KG1 (cell line): ENCODE data around the gene RAB5IF.
"Not testable (repeated sequence)": the region's sequence is repeated elsewhere in the genome, so short reads cannot be mapped to it uniquely, and the experiment has no call there.

Experiments
- DNase-seq: peaks from one replicate; lab custom pipeline; 2025; lab: John Stamatoyannopoulos, UW

RAB5IF gene

DNA sequence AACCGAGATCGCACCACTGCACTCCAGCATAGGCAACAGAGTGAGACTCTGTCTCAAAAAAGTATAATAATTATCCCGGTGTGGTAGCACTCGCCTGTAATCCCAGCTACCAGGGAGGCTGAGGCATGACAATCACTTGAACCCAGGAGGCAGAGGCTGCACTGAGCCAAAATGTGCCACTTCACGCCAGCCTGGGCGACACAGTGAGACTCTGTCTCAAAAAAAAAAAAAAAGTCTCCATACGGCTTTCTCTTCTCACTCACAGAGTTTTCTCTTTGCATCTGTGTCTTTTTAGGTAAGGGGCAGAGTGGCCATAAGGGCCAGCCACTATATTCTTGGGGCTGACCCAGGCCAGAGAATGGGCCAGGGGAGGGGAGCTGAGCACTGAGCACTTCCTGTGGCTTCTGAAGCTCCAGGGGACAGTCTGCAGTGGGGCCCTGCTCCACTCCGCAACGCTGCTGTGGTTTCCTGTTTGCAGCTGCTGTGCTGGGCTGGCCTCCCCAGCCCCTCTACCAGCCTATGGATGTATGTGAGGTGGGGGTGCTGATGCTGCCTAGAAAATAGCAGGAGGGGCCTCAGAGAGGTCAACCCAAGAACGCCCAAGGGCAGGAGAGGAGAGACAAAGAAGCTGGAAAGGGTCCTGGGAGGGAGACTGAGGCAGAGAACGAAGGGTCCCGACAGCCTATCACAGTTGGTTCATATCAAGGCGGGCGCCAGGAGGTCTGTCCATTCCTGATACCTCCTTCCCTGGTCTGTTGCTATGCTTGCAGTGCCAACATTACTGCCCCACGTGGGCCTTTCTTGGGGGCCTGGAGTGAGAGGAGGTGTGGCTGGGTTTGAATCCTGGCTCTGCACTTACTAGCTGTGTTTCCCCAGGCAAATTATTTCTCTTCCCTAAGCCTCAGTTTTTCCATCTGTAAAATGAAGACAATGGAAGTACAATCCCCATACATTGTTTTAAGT, 24.4 kb downstream of the RAB5IF start:
- DNase-seq, result no peak

DNA sequence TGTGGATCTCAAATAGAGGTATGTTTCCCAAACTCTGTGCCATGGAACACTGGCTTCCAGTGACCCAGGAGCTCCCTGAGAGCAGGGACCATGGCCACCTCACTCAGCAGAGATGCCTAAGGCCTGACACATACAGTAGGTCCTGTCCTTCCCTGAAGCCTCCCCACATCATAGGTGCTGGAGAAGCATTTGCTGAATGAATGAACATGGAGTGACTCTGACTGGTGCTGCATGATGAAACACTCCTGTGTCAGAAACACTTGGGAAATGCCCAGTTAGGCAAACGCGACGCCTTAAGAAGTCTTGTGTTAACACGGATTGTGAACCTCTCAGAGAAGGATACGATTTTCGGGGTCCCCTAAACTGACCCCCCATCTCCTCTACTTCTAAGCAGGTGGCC, 26.1 kb downstream of the RAB5IF start:
- no peak for DNase-seq

DNA sequence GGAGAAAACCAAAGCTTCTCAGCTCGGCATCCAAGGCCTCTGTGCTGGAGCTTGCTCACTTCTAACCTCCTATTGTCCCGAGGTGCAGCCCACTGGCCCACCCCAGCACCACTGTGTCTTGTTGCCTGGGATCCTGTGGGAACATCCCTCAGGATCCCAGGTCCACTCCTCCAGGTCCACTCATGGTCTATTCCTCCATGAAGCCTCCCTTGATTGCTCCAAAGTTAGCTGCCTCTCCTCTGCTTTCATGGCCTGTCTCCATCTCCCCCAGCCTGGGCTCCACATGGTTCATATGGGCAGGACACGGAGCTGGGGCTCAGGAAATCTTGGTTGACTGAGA, 26.5 kb downstream of the RAB5IF start:
- no peak for DNase-seq

DNA sequence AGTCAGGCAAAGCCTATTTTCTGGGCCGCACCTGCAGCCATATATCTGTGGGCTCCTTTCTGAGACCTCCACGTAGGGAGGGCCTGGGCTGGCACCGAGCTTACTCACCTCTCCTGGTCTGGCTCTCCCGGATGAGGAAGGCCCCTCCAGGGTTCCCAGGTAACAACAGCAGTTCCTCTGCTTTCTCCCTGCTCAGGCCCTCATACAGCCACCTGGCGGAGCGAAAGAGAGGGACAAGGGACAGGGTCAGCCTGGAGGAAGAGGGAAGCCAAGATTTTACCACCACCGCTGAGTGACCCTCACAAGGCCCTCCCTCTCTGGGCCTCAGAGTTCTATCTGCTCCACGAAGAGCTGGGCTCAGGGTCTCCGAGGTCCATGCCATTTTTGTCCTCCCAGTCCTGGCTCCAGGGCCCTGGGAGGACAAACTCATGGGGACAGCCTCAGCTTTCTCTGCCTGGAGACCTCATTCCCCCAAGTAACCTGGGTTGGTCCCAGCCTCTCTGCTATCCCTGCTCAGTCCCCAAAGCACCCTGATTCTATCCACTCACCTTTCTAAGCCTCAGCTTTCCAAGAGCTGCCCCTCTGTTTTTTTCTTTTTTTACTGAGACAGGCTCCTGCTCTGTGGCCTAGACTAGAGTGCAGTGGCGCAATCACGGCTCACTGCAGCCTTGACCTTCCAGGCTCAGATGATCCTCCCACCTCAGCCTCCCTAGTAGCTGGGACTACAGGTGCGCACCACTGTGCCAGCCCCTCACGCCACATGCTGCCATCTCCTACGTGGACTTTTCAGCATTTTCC, 27.1 kb downstream of the RAB5IF start:
- DNase-seq, result no peak

DNA sequence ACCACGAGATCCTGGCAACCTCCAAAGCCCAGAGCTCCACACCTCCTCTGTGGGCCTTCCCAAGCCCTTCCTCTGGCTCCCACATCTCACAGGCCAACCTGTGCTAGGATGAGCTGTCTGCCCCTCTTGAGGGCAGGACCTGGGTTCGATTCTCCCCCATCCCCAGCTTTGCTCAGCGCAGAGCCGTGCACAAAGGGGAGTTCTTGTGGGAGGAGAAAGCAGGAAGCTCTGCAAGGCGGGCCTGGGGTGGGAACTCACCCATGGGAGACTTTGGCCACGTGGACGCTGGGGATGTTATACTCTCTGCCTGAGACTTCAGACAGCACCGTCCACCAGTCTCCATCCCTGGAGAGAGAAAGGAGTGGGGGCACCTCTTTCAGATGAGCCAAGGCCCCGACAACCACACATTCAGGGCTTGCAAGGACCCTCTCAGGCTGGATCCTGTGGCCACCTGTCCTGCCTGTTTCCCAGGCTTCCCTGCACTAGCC, 27.8 kb downstream of the RAB5IF start:
- DNase-seq, result no peak

DNA sequence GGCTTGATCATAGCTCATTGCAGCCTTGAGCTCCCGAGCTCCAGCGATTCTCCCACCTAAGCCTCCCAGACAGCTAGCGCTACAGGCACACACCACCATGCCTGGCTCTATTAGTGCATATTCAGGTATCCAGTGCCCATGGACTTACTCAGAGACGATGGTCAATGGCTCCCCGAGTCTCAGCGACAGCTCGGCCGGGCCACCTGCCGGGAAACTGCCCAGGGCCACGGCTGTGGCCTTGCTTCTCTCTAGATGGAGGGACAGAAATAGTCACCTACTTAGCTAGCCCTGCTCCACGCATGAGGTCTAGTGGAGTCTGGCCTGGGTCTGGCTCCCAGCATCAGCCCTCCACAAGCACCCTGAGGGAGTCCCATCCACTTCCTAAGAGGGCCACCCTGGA, 28.8 kb downstream of the RAB5IF start:
- DNase-seq, result no peak

DNA sequence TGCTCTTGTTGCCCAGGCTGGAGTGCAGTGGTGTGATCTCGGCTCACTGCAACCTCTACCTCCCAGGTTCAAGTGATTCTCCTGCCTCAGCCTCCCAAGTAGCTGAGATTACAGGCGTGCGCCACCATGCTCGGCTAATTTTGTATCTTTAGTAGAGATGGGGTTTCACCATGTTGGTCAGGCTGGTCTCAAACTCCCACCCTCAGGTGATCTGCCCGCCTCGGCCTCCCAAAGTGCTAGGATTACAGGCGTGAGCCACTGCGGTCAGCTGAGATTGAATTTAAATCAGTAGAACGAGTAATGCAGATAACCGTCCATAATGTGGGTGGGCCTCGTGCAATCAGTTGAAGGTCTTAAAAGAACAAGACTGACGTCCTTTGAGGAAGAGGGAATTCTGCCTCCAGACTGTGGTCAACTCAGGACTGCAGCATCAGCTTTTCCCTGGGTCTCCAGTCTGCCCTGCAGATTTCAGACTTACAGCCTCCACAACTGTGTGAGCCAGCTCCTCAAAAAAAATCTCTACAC, 33.4 kb downstream of the RAB5IF start:
- DNase-seq, result not testable (repeated sequence)

DNA sequence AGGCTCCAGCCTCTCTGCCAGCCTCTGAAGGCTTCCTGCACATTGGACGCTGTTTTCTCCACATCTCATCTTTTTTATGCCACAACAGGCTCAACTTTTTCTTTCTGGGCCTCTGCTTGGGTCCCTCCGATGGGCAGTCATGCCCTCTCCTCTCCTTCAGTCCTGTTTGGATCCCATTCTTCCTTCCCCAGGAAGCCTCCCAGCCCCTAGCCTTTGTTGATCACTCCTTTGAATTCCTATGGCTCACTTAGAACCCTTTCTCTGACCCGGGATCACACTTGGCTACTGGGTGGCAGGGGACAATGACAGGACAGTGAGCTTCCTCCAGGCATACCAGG, 35.9 kb downstream of the RAB5IF start:
- no peak for DNase-seq

DNA sequence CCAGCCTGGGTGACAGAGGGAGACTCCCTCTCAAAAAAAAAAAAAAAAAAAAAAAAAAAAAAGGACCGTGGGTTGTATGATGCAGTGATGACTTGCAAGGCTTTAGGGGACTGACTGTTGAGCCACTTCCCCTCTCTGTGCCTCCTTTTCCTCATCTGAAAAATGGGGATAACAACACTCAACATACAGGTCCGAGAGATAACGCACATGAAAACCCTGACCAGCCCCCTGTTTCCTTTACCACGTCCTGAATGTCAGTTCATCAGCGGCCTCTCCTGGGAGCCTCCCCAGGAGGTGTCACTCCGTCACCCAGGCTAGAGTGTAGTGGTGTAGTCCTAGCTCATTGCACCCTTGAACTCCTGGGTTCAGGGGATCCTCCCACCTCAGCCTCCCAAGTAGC, 36.6 kb downstream of the RAB5IF start:
- peak; percentile 13 for DNase-seq

DNA sequence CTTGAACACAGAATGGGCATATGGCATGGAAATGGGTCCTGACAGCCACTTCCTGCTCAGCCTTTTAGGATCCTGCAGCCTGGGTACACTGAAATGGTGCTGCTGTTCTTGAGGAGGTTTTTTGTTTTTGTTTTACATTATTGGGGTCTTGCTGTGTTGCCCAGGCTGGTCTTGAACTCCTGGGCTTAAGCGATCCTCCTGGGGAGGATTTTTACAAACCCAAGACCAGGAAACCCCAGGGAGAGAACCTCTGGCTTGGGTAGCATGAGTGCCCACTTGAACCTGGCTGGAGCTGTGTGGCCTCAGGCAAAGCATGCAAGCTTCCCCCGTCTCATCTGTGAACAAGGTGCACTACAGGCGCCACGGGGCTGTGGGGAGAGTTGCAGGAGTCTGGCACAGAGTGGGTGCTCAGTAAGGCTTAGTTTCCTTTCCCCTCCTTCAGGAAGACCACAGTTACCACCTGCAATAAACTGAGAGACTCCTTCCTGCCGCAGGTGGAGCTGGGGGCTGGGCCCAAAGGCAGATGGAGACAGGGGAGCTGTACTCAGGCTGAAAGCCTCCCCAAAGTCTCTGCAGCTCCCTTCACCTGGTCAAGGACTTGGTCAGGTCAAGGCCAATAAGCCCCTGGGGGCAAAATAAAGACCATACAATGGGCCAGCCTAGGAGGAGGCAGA, 38.6 kb downstream of the RAB5IF start:
- DNase-seq, result peak; percentile 67

DNA sequence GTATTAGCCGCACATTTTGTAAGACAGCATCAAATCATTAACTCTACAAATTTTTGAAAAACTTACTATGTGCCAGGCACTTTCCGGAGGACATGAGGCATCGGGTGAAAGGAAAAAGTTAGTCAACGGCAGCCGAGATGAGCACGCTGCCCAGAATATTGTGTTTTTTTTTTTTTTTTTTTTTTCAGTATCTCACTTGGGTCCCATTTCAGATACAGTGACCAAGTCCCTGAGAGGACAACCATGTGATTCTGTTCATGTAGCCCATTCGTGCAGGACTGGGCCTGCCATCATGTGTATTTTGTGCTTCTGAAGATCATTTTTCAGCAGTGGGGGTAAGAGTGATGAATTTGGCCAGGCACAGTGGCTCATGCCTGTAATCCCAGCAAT, 39.1 kb downstream of the RAB5IF start:
- no peak for DNase-seq

DNA sequence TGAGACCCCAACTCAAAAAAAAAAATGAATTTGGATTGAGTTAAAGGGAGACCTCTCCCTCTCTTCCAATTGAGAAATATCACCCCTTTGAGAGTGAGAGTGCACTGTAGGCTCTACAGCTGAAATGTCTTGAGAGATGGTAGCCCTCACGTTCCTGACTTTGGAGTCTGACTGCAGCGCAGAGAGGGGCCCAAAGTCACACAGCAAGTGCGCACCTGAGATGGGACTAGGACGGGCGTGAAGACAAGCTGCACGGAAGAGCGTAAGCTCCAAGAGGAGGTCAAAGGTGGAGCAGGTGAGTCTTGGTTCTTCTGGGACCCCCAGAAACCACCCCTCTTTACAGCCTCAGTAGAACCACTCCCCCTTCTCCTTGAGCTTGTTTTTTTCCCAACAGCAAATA, 39.8 kb downstream of the RAB5IF start:
- no peak for DNase-seq

DNA sequence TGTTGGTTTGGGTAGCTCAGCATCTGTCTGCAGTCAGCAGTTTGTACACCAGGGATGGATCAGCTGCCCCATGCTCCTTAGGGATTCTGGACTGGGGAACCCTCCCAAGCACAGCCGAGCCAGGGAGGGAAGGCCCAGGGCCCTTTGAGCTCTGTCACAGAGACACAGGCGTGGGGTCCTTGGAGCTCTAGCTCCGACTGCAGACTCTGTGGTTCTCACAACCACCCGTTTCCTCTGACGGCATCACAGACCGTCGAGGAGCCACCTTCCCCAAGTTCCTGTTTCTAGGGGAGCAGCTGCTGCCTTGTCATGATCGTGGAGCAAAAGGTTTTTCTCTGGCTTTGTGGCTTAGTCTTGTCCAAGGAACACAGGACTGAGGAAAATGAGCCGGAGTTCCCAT, 40.4 kb downstream of the RAB5IF start, which contains the start of gene SLA2:
SLA2 (minus strand) TSS at position 199 of the 400 bp plus-strand sequence. CDS start 4,861 bp downstream, outside the sequence.
- peak; percentile 80 for DNase-seq

DNA sequence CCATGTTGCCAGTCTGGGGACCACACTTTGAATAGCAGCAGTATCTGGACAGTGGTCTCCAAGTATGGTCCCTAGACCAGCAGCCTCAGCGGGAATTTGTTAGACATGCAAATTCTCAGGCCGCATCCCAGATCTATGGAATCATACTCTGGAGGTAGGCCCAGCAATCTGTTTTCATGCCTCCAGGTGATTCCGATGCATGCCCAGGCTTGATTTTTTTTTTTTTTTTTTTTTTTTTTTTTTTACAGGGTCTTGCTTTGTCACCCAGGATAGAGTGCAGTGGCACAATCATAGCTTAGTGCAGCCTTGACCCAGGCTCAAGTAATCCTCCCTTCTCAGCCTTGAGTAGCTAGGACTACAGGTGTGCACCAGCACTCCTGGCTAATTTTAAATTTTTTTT, 41.1 kb downstream of the RAB5IF start:
- DNase-seq, result no peak

DNA sequence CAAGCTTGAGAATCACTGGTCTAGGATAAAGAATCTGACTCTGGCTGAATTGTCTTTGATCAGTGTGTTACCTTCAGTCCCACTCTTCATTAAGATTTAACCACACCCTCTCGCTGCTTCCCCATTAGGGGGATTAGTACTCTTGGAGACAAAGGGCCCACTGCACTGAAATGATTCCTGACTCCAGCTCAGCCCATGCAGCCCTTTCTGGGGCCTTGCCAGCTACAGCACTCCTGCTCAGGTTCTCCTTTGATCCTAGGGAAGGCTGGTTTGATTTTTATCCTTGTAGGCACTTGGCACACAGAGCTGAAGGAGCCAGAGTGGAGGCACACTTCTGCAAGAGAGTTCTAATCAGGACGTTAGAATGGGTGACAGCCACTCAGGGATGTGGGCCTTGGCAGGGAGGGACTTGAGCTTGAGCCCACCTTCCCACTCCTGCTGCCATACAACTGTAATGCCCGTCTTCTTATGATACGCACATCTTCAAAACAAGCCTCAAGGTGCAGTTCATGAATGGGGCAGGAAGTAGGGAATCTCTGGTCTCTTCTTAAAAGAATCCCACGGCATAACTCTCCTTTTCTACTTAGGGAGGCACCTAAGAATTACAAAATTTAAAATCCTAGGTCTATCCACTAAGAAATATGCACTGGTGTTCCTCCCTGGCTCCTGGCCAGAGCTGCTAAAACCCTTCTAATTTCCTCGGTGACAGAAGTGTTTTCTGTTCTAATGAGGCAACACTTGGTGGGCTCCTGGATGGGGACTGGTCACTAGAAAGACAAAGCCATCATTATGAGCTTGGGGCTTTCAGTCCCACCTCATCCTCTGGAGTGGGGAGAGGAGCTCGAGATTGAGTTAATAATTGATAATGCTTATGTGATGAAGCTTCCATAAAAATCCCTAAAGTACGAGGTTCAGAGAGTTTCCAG, 41.9 kb downstream of the RAB5IF start:
- DNase-seq, result no peak

DNA sequence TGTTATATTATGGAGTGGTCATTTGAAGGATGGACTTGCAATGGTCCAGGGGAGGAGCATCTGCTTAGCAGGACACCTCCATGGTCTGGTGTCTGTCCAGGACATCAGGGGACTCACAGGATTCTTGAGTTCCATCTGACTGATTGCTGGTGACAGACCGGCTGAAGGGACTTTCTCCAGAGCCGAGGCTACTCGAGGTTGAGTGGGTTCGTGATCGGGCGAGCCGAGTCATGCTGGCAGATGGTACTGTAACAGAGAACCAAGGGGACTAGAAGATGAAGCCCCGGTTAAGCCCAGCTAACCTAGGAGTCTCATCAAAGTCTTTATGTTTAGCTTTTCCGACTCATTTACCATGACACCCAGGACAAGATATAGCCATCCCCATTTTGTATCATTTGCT, 47.9 kb downstream of the RAB5IF start:
- no peak for DNase-seq

DNA sequence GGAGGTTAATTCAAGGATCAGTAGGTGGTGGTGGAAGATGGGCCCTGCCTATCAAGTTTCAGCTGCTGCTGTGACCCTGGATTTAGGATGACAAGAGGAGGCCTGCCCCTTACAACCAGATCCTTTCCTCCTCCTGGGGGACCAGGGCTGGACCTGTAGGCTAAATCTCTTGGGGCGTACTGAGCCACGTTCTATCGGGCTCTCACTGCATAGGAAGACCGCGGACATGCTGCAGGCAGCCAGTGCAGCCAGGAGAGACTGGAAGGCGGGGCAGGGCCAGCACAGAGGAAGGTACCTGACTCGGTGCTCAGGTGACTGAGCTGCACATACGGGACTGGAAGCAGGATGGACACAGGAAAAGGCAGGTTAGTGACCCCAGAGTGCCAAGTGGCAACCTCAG, 48.9 kb downstream of the RAB5IF start:
- DNase-seq, result no peak

DNA sequence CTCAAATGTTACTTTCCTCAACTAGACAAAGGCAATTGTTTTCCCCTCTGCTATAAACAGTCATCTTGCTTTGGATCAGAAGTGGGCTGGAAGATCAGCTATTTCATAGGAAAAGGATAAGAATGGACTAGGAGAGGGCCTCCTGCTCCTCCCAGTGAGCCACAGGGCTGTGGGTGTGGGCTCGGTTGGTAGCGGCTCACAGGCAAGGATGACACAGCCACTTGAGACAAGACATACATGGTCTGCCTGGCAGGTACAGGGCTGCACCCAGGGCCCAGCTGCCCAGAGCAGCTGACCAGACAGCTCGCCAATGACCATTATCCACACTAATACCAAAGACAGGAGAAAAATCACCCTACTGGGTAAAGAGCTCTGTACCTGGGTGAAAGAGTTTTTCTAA, 49.4 kb downstream of the RAB5IF start:
- DNase-seq, result no peak

DNA sequence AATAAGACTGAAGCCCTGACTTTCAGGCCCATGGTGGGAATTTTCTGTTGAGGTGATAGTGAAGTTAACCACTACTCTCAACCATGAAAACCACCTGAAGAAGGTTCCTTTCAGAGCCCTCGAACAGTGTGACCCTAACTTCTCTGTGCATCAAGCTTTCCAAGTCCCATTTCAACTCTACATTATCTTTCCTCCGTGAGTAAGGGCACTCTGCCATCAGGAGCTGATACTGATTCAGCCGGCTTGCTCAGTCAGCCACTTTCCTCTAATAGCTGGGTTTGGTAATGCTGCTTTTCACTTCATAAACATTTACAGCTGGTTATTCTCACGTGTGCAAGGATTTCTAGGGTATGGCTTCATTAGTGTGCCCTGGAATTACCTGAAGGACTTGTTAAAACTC, 51.2 kb downstream of the RAB5IF start:
- no peak for DNase-seq

DNA sequence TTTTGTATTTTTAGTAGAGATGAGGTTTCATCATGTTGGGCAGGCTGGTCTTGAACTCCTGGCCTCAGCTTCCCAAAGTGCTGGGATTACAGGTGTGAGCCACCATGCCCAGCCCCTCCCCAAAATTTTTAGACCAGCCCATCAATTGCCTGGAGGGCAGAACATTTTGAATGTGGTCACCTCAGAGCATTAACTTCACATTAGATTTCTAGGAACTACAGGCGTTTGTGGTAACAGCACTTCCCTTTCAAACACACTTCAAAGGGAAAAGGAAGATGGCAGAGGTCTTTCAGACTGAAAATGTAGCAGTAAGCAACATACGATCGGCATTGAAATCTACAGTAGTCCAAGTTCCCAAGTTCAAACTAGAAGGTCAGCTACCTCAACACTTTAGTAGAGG, 52.7 kb downstream of the RAB5IF start:
- DNase-seq, result peak; percentile 25
